ENCODE data around the gene SNX14. TPM values are rescaled to one million over a fixed set of nuclear protein-coding genes. Genes with fewer than 3 reads are reported as not detected.

SNX14 gene
- total and polyA plus RNA-seq, 2 of the 8 experiments (the other 6 are each of a cell fraction or from before 2014, with no cell fraction given), result 11.9 to 24.2 TPM

GRCh38 chr6:85476532-85476931, 117.1 kb downstream of the SNX14 start:
- Histone ChIP-seq H3K23me2 (ENCODE audit: low read depth, low read length) (no peaks in the 10 kb centered on the region), H4K8ac (ENCODE audit: extremely low read depth, insufficient read depth, low read length) (no peak overlapping the region), H2BK5ac (ENCODE audit: low read depth, low read length) (no peak overlapping the region), H3K79me1 (ENCODE audit: low read depth, low read length) (no peaks in the 10 kb centered on the region), H3K4ac (replicated peaks; ENCODE audit: insufficient read length, low read depth, low read length) (no peak overlapping the region), H3K4me1 (replicated peaks in 1 of 4; ENCODE audit: control insufficient read depth in 3 of 4, insufficient read depth in 4 of 4, low read length in 3 of 4) (no peaks in the 10 kb centered on the region), H2BK20ac (ENCODE audit: low read length) (no peak overlapping the region), H3K4me2 (ENCODE audit: insufficient read depth in 1 of 2, low read depth in 2 of 2, low read length in 2 of 2) (no peak overlapping the region), H3K23ac (ENCODE audit: insufficient read length) (no peak overlapping the region), H3K9me3 (ENCODE audit: insufficient read depth in 2 of 2, low read depth in 1 of 2, low read length in 1 of 2) (no peaks in the 10 kb centered on the region), H3K4me3 (ENCODE audit: extremely low read depth in 1 of 4, insufficient read depth in 2 of 4, low read depth in 3 of 4, low read length in 4 of 4) (no peak overlapping the region), H2BK12ac (ENCODE audit: low read depth, low read length) (no peak overlapping the region), H3K36me3 (ENCODE audit: control insufficient read depth in 2 of 4, insufficient read depth in 4 of 4, low read length in 3 of 4) (no peaks in the 10 kb centered on the region), H4K20me1 (replicated peaks in 1 of 2; ENCODE audit: control insufficient read depth in 1 of 2, insufficient read depth in 2 of 2, low read length in 2 of 2) (no peaks in the 10 kb centered on the region), H2BK15ac (ENCODE audit: low read length) (no peak overlapping the region), H3K56ac (replicated peaks; ENCODE audit: insufficient read length, low read depth, low read length) (no peak overlapping the region), H4K5ac (ENCODE audit: insufficient read length, low read depth, low read length) (no peak overlapping the region), H3K14ac (ENCODE audit: insufficient read length) (no peak overlapping the region), H2AFZ (ENCODE audit: low read length) (no peak overlapping the region), H3K27ac (ENCODE audit: low read depth, low read length) (no peak overlapping the region), H2BK120ac (replicated peaks; ENCODE audit: low read depth, low read length) (no peak overlapping the region), H3K79me2 (ENCODE audit: control insufficient read depth in 1 of 2, insufficient read depth in 2 of 2, low read length in 2 of 2) (no peaks in the 10 kb centered on the region), H2AK5ac (ENCODE audit: low read depth, low read length) (no peak overlapping the region), H4K91ac (replicated peaks; ENCODE audit: insufficient read length, low read length) (no peak overlapping the region), H3K9ac (replicated peaks in 1 of 4; ENCODE audit: extremely low read depth in 1 of 4, low read depth in 3 of 4, low read length in 3 of 4) (no peak overlapping the region), H3K18ac (ENCODE audit: extremely low read depth, low read length) (no peak overlapping the region), H3K27me3 (replicated peaks in 1 of 4; ENCODE audit: control insufficient read depth in 3 of 4, extremely low read depth in 1 of 4, insufficient read depth in 3 of 4, low read length in 3 of 4) (no peaks in the 10 kb centered on the region)
- no peak for FAIRE-seq
- WGBS, 2 experiments (ENCODE audit: extremely low coverage in 1 of 2, insufficient coverage in 1 of 2, insufficient read length in 1 of 2, insufficient replicate concordance in 2 of 2, low coverage in 1 of 2, low lambda C conversion rate in 2 of 2, missing lambda C conversion rate in 1 of 2), result 94% methylated on average over 4 of the region's 4 CpGs; no CpG with 5 or more reads in 1 of the 2 experiments
- DNase-seq (ENCODE audit: low read depth in 1 of 2, low spot score in 2 of 2), result no peak
- POLR2A ChIA-PET (ENCODE audit: partially characterized antibody), result no interaction called here
- CTCF ChIA-PET (ENCODE audit: partially characterized antibody), result interaction anchor here (2.3 to 13.1 kb wide), 3 partner anchors 7 to 123 kb away, joined by 10 to 153 read pairs (median 34); no protein-coding TSS in a partner anchor
- TF ChIP-seq, protein P1, sequence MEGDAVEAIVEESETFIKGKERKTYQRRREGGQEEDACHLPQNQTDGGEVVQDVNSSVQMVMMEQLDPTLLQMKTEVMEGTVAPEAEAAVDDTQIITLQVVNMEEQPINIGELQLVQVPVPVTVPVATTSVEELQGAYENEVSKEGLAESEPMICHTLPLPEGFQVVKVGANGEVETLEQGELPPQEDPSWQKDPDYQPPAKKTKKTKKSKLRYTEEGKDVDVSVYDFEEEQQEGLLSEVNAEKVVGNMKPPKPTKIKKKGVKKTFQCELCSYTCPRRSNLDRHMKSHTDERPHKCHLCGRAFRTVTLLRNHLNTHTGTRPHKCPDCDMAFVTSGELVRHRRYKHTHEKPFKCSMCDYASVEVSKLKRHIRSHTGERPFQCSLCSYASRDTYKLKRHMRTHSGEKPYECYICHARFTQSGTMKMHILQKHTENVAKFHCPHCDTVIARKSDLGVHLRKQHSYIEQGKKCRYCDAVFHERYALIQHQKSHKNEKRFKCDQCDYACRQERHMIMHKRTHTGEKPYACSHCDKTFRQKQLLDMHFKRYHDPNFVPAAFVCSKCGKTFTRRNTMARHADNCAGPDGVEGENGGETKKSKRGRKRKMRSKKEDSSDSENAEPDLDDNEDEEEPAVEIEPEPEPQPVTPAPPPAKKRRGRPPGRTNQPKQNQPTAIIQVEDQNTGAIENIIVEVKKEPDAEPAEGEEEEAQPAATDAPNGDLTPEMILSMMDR (IDR thresholded peaks at IDR 0.05; ENCODE audit: control extremely low read depth in 1 of 3, insufficient read depth in 1 of 3, low read depth in 1 of 3, low read length in 3 of 3), result peak in 1 of 3 experiments; percentile 17; a peak in 1 of 4 replicates
- TF ChIP-seq RAD21 (IDR thresholded peaks at IDR 0.05 in 1 of 2, conservative IDR thresholded peaks at IDR 0.05 in 1 of 2; ENCODE audit: low read depth in 2 of 2, low read length in 2 of 2) (peak; percentile 32 to 39; a peak in 3 of 4 replicates), SP2 (IDR thresholded peaks at IDR 0.05; ENCODE audit: low read length) (no peak), NANOG (IDR thresholded peaks at IDR 0.05; ENCODE audit: insufficient read depth, low read depth, low read length, poor library complexity, severe bottlenecking) (no peak)

All from H1 (cell line).